Ovary (tissue), 9 donors: ENCODE measurements around the gene ERICH6. TPM values are rescaled to one million over a fixed set of nuclear protein-coding genes. Genes with fewer than 3 reads are reported as not detected.

Source experiments
- DNase-seq, 5 donors: peaks; one replicate each; pipeline ENCODE4 v3.0.0-alpha.2; 2019 to 2020
- H3K27ac ChIP-seq, 2 donors: fragments of 200-600 bp; one replicate each; pipeline versions ENCODE4 v1.5.1 to v1.8.0; 2019 to 2022
- H3K27me3 ChIP-seq: fragments of 200-600 bp; one replicate; pipeline ENCODE4 v1.8.0; 2022
- H3K36me3 ChIP-seq: fragments of 200-600 bp; sonication (generic); one replicate; pipeline ENCODE4 v1.5.1; 2019
- H3K4me1 ChIP-seq: one replicate; pipeline ENCODE4 v1.8.1; 2013; ENCODE audit warnings: mild to moderate bottlenecking, moderate library complexity; ENCODE audit not compliant: insufficient read depth
- H3K4me3 ChIP-seq: fragments of 200-600 bp; sonication (generic); one replicate; pipeline ENCODE4 v1.5.1; 2017
- H3K9me3 ChIP-seq, 2 donors: fragments of 200-600 bp in 1 of 2; sonication (generic) in 1 of 2; one replicate each; pipeline versions ENCODE4 v1.5.1 to v1.8.1; 2013 to 2019; ENCODE audit warnings: mild to moderate bottlenecking in 1 of 2, moderate library complexity in 1 of 2
- EP300 ChIP-seq: sonication (generic); formaldehyde crosslinking; IDR thresholded peaks from one replicate; pipeline ENCODE4 v1.6.1; 2017; ENCODE audit warnings: antibody characterized with exemption
- POLR2A ChIP-seq: fragments of 450-650 bp; IDR thresholded peaks from one replicate; pipeline ENCODE4 v1.6.1; 2017; ENCODE audit warnings: antibody characterized with exemption, mild to moderate bottlenecking, moderate library complexity
- WGBS, 3 donors: extraction: QIAGEN DNeasy Blood & Tissue Kit in 1 of 3; methylation state at CpG; one replicate each; pipeline versions ENCODE4 v1.1.5 to v1.1.7; 2013 to 2017; 5-methylcytosine and 5-hydroxymethylcytosine counted together
- intact Hi-C, 4 donors: fragments of 100-400 bp; cut with DNase I; formaldehyde crosslinking; loops; one replicate each; pipeline versions ENCODE4 v1.11.0 to v1.15.1; 2022 to 2023
- polyA plus RNA-seq, 2 donors: library from polyadenylated mRNA; stranded (reverse); fragments of 200-250 nt in 1 of 2; fragments of 350-450 nt in 1 of 2; fragmentation: Illumina TruSeq in 1 of 2; extraction: RNeasy Lipid Tissue Mini Kit (QIAGEN cat#74804) in 1 of 2; gene quantifications; one replicate each; pipeline ENCODE4 v1.2.3, GENCODE V29; 2013 to 2014
- total RNA-seq, 7 donors: library from RNA; depleted of rRNA in 2 of 7; stranded (reverse); fragments of >200 nt in 2 of 7; fragmentation: NEBNext Ultra II Directional in 3 of 7; extraction: Animal tissue kit (Norgen Biotek cat#: 25700) in 3 of 7; gene quantifications; one replicate each; pipeline versions ENCODE4 v1.1.0 to v1.2.4, GENCODE V29; 2016 to 2023
- TF ChIP-seq, protein P1 (sequence below), 3 donors: fragments of 450-650 bp in 2 of 3; fragments of 200-600 bp in 1 of 3; IDR thresholded peaks; one replicate each; pipeline versions ENCODE4 v1.5.1 to v1.8.0; 2016 to 2022; ENCODE audit warnings: antibody characterized with exemption in 3 of 3, mild to moderate bottlenecking in 1 of 3
- donor health status: DM: no; HTN: no; CAD: no; lungs with moderate emphysema.
- donor health status: DM: no; HTN: no; CAD: no.
- donor health status: Bipolar disorder and iron deficiency.
- donor health status: DM: yes; HTN: yes; CAD: no.
- donor health status: DM: no; HTN: no; CAD: no.
- donor health status: DM: yes; HTN: yes; CAD: no.

Gene ERICH6
- total and polyA plus RNA-seq, 9 donors, result 0.04 to 1.3 (median 0.43) TPM; not detected in 5

DNA sequence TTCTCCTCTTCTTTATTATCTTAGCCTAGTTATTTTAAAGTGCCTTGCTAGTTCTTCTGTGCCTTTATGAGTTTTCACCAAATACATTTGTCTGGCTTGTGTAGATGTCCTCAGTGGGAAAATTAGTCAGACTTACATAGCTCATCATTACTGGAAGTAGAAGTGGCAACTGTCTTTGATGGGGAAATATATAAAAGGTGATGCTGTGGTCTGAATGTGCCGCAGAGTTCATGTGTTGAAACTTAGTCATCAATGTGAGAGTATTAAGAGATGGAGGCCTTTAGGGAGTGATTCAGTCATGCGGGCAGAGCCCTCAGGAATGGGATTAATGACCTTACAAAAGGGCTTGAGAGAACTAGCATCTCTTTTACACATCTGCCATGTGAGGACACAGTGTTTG is 6.4 kb upstream of the ERICH6 start:
- Histone ChIP-seq H3K27me3 (no peaks in the 10 kb centered on the region), H3K4me1 (no peaks in the 10 kb centered on the region), H3K36me3 (no peaks in the 10 kb centered on the region), H3K27ac (no peak overlapping the region), H3K4me3 (no peak overlapping the region), H3K9me3 (no peaks in the 10 kb centered on the region)
- TF ChIP-seq EP300, result no peak
- TF ChIP-seq, protein P1, sequence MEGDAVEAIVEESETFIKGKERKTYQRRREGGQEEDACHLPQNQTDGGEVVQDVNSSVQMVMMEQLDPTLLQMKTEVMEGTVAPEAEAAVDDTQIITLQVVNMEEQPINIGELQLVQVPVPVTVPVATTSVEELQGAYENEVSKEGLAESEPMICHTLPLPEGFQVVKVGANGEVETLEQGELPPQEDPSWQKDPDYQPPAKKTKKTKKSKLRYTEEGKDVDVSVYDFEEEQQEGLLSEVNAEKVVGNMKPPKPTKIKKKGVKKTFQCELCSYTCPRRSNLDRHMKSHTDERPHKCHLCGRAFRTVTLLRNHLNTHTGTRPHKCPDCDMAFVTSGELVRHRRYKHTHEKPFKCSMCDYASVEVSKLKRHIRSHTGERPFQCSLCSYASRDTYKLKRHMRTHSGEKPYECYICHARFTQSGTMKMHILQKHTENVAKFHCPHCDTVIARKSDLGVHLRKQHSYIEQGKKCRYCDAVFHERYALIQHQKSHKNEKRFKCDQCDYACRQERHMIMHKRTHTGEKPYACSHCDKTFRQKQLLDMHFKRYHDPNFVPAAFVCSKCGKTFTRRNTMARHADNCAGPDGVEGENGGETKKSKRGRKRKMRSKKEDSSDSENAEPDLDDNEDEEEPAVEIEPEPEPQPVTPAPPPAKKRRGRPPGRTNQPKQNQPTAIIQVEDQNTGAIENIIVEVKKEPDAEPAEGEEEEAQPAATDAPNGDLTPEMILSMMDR (IDR thresholded peaks at IDR 0.05), result no peak
- no peak for TF ChIP-seq POLR2A
- 96 to 97% (median 97%) methylated on average over 2 of the region's 2 CpGs for WGBS, 3 donors
- no peak for DNase-seq
- intact Hi-C loops, result no loop called here

DNA sequence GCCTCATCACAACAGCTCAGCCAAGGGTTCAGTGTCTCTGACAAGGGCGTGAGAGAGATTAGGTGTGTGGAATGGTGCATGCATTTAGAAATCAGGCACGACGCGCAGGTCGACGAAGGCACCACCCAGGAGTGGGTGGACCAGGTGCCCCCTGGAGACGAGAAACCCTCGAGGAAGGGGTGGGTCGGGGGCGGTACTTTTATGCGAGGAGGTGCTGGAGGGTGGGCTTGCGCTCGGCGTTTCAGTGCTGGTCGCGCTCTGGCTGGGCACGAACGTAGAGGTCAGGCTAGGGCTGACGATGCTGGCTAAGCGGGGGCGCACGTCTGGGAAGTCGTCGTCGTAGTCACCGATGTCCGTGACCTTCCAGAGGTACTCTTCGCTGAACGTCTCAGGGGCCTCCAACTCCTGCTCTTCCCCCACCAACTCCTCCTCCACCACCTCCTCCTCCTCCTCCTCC is 393 bp downstream of the ERICH6 start:
- Histone ChIP-seq H3K27me3 (no peaks in the 10 kb centered on the region), H3K36me3 (no peaks in the 10 kb centered on the region), H3K9me3 (no peaks in the 10 kb centered on the region), H3K4me3 (peak overlapping the region; percentile 50), H3K27ac (peak overlapping the region; percentile 22 to 73), H3K4me1 (no peaks in the 10 kb centered on the region)
- no peak for TF ChIP-seq EP300
- TF ChIP-seq POLR2A, result no peak
- TF ChIP-seq, protein P1 (IDR thresholded peaks at IDR 0.05), result no peak
- DNase-seq, result peak in 3 of 5 donors; percentile 54 to 68 (median 62)
- WGBS, 3 donors, result 1 to 3% (median 1%) methylated on average over 29 of the region's 29 CpGs
- intact Hi-C loops, result no loop called here

DNA sequence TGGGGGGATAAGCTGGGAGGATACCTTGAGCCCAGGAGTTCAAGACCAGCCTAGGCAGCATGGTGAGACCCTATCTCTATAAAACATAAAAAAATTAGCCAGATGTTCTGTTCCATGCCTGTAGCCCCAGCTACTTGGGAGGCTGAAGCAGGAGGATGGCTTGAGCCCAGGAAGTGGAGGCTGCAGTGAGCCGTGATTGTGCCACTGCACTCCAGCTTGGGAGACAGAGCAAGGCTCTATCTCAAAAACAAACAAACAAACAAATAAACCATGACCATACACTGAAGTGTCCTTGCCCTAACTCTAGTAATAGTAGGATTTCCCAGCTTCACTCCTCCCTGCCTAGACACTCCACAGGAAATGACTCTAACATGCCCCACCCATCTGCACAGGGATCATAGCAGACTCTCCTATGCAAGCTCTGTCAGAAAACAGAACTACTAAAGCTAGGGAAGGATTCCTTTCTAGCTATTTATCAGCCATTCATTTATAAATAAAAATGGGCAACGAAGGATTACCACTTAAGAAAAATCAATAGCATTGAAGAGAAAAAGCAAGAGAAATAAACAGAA is 4.6 kb downstream of the ERICH6 start:
- H3K36me3 ChIP-seq, result no peaks in the 10 kb centered on the region
- no peaks in the 10 kb centered on the region for H3K27me3 ChIP-seq
- no peak overlapping the region for H3K27ac ChIP-seq
- intact Hi-C loops, result no loop called here
- no peak overlapping the region for H3K4me3 ChIP-seq
- no peak for DNase-seq
- no peaks in the 10 kb centered on the region for H3K9me3 ChIP-seq
- no peaks in the 10 kb centered on the region for H3K4me1 ChIP-seq
- 60 to 66% (median 64%) methylated on average over 2 of the region's 2 CpGs for WGBS, 3 donors
- TF ChIP-seq EP300 (no peak), POLR2A (no peak)
- TF ChIP-seq, protein P1 (IDR thresholded peaks at IDR 0.05), result no peak

DNA sequence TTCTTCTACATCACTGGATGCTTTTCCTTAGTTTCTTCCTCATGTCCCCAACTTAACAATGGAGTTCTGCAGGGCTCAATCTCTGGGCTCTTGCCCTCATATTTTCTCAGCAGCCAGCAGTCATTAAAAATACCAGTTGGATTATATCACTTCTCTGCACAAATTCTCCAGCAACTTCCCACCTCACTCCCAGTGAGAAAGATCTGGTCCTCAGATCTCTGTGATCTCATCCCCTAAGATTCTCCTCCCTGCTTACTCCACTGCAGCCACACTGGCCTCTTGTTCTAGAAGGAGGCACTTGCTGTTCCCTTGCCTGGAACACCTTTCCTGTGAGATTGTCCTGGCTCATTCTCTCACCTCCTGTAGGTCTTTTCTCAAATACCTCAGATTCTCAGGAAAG is 6.1 kb downstream of the ERICH6 start:
- TF ChIP-seq, protein P1 (IDR thresholded peaks at IDR 0.05), result no peak
- TF ChIP-seq EP300, result no peak
- TF ChIP-seq POLR2A, result no peak
- intact Hi-C loops, result no loop called here
- no peak overlapping the region for H3K27ac ChIP-seq
- no peaks in the 10 kb centered on the region for H3K36me3 ChIP-seq
- H3K4me3 ChIP-seq, result no peak overlapping the region
- no peak for DNase-seq
- H3K27me3 ChIP-seq, result no peaks in the 10 kb centered on the region
- H3K9me3 ChIP-seq, result no peaks in the 10 kb centered on the region
- H3K4me1 ChIP-seq, result no peaks in the 10 kb centered on the region
